Adrenal gland (tissue), 5 donors: ENCODE data around the gene TTC9C.

Source experiments
- POLR2A ChIP-seq, 2 donors: fragments of 450-650 bp; IDR thresholded peaks; one replicate each; pipeline ENCODE4 v1.6.1; 2017; ENCODE audit warnings: antibody characterized with exemption in 2 of 2, mild to moderate bottlenecking in 2 of 2, moderate library complexity in 1 of 2
- TF ChIP-seq, protein P1 (sequence below), 6 experiments: fragments of 450-650 bp in 4 of 6; fragments of 200-600 bp in 2 of 6; sonication (generic) in 1 of 6; IDR thresholded peaks; 1 replicate in 5 of 6; 2 replicates in 1 of 6; pipeline versions ENCODE4 v1.5.1 to v1.8.0; 2016 to 2021; ENCODE audit warnings: antibody characterized with exemption in 6 of 6, mild to moderate bottlenecking in 2 of 6, moderate library complexity in 1 of 6
- donor health status: DM: no; HTN: no; CAD: no.

DNA sequence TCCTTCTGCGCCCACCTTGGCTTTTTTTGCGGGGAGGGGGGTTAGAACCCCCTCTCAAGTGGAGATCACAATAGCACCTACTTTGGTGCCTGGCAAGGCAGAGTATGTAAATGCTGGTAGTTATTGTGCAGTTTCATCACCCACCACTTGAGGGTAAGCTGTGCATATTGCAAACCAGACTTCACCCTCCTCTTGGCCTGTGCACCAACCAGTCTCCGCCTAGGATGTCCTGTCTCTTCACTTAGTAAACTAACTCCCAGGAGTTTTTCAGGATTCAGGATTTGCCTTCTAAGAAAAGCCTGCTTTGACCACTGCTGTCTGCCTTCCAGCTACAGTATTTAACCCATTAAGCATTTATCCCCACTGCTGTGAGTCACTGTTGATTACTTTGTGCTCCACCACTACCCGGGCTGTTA lies 47.5 kb upstream of the TTC9C start:
- TF ChIP-seq, protein P1, sequence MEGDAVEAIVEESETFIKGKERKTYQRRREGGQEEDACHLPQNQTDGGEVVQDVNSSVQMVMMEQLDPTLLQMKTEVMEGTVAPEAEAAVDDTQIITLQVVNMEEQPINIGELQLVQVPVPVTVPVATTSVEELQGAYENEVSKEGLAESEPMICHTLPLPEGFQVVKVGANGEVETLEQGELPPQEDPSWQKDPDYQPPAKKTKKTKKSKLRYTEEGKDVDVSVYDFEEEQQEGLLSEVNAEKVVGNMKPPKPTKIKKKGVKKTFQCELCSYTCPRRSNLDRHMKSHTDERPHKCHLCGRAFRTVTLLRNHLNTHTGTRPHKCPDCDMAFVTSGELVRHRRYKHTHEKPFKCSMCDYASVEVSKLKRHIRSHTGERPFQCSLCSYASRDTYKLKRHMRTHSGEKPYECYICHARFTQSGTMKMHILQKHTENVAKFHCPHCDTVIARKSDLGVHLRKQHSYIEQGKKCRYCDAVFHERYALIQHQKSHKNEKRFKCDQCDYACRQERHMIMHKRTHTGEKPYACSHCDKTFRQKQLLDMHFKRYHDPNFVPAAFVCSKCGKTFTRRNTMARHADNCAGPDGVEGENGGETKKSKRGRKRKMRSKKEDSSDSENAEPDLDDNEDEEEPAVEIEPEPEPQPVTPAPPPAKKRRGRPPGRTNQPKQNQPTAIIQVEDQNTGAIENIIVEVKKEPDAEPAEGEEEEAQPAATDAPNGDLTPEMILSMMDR (IDR thresholded peaks at IDR 0.05) = peak; percentile 36 to 69 (median 61)
- TF ChIP-seq POLR2A (IDR thresholded peaks at IDR 0.05) = no peak
